ENCODE data around the gene CAMP.
A peak's percentile ranks its signal among the peaks of the same experiment; 100 is the strongest.
"Not testable (repeated sequence)": the region's sequence is repeated elsewhere in the genome, so short reads cannot be mapped to it uniquely, and the experiment has no call there.

Gene CAMP

GRCh38 chr3:48222616-48223513 lies at the start of gene CAMP:
Gene CAMP, plus strand, starts transcription at chr3:48223495. Its CDS starts 17 bp downstream, at chr3:48223512.
- DNase-seq: no peak

- DNase-seq: no peak
Measured at GRCh38 chr3:48178072-48178471, 45.2 kb upstream of the CAMP start.

GRCh38 chr3:48180021-48180420 lies 43.3 kb upstream of the CAMP start:
- DNase-seq: no peak

GRCh38 chr3:48180531-48181253 lies 42.6 kb upstream of the CAMP start:
- no peak for DNase-seq

- DNase-seq: no peak
Measured at GRCh38 chr3:48184299-48184698, 39.0 kb upstream of the CAMP start.

GRCh38 chr3:48185129-48185528 lies 38.2 kb upstream of the CAMP start:
- no peak for DNase-seq

- no peak for DNase-seq
Measured at GRCh38 chr3:48186631-48187300, 36.5 kb upstream of the CAMP start.

- no peak for DNase-seq
Measured at GRCh38 chr3:48187301-48187578, 36.1 kb upstream of the CAMP start.

- DNase-seq: peak; percentile 17 to 48
Measured at GRCh38 chr3:48187579-48188265, 35.6 kb upstream of the CAMP start.

GRCh38 chr3:48188266-48189201 lies 34.8 kb upstream of the CAMP start, which contains the start of gene CDC25A:
Gene CDC25A, minus strand, starts transcription at chr3:48188417. Its CDS starts 470 bp downstream, at chr3:48187947.
- peak; percentile 93 to 97 for DNase-seq

GRCh38 chr3:48189321-48189720 lies 34.0 kb upstream of the CAMP start:
- no peak for DNase-seq

GRCh38 chr3:48190911-48191310 lies 32.4 kb upstream of the CAMP start:
- DNase-seq: no peak

- peak; percentile 45 to 48 for DNase-seq
Measured at GRCh38 chr3:48194446-48195071, 28.7 kb upstream of the CAMP start.

- no peak for DNase-seq
Measured at GRCh38 chr3:48196611-48197010, 26.7 kb upstream of the CAMP start.

- no peak for DNase-seq
Measured at GRCh38 chr3:48199117-48199516, 24.2 kb upstream of the CAMP start.

GRCh38 chr3:48202632-48203031 lies 20.7 kb upstream of the CAMP start:
- no peak for DNase-seq

- DNase-seq: no peak
Measured at GRCh38 chr3:48208076-48208475, 15.2 kb upstream of the CAMP start.

GRCh38 chr3:48209445-48209844 lies 13.8 kb upstream of the CAMP start:
- no peak for DNase-seq

GRCh38 chr3:48210534-48210933 lies 12.8 kb upstream of the CAMP start:
- DNase-seq: not testable (repeated sequence)

- not testable (repeated sequence) for DNase-seq
Measured at GRCh38 chr3:48211776-48212175, 11.5 kb upstream of the CAMP start.

- DNase-seq: no peak
Measured at GRCh38 chr3:48214225-48214624, 9.1 kb upstream of the CAMP start.

Measured in activated CD4-positive, alpha-beta T cell treated with anti-CD3 and anti-CD28 coated beads, Interleukin-2, amount 50 U/mL, for 48 hours (primary cell).